Mucosa of descending colon (tissue), 3 donors: ENCODE results near the gene HUNK. TPM values are rescaled to one million over a fixed set of nuclear protein-coding genes. Genes with fewer than 3 reads are reported as not detected.

Experiments used
- ATAC-seq: fragments of 200-7000 bp; cut with Tn5 transposase; one replicate; pipeline ENCODE4 v1.9.1; 2020; ENCODE audit warnings: mild to moderate bottlenecking, moderate library complexity
- DNase-seq, 3 donors: peaks; one replicate each; pipeline ENCODE4 v3.0.0-alpha.2; 2020
- H3K36me3 ChIP-seq: fragments of 200-600 bp; one replicate; pipeline ENCODE4 v1.8.0; 2021; ENCODE audit warnings: low read depth, mild to moderate bottlenecking
- H3K4me1 ChIP-seq: fragments of 200-600 bp; one replicate; pipeline ENCODE4 v1.8.0; 2021; ENCODE audit warnings: low read depth, mild to moderate bottlenecking
- H3K4me3 ChIP-seq: fragments of 200-600 bp; one replicate; pipeline ENCODE4 v1.8.0; 2021; ENCODE audit warnings: mild to moderate bottlenecking
- H3K9me3 ChIP-seq: fragments of 200-600 bp; one replicate; pipeline ENCODE4 v1.8.0; 2021; ENCODE audit warnings: mild to moderate bottlenecking
- intact Hi-C, 2 donors: fragments of 100-400 bp; cut with DNase I in 1 of 2; cut with micrococcal nuclease in 1 of 2; formaldehyde crosslinking; loops; one replicate each; pipeline versions ENCODE4 v1.11.0 to v1.11.1; 2022; cut with DNase I, micrococcal nuclease
- total RNA-seq, 3 donors: library from RNA; stranded (reverse); fragmentation: NEBNext Ultra II Directional in 2 of 3; extraction: Animal tissue kit (Norgen Biotek cat#: 25700) in 2 of 3; gene quantifications; one replicate each; pipeline versions ENCODE4 v1.2.1 to v1.2.4, GENCODE V29; 2021 to 2023
- TF ChIP-seq, protein P1 (sequence below): fragments of 200-600 bp; IDR thresholded peaks from one replicate; pipeline ENCODE4 v1.8.0; 2022; ENCODE audit warnings: antibody characterized with exemption, mild to moderate bottlenecking
- donor health status: DM: no; HTN: no; CAD: no; lungs with moderate emphysema.
- donor health status: DM: no; HTN: no; CAD: no.
- donor health status: DM: no; HTN: yes; CAD: no.

Gene HUNK
- total RNA-seq, 3 donors from 2014 or later, result 3.8 to 12.3 (median 11.0) TPM

DNA sequence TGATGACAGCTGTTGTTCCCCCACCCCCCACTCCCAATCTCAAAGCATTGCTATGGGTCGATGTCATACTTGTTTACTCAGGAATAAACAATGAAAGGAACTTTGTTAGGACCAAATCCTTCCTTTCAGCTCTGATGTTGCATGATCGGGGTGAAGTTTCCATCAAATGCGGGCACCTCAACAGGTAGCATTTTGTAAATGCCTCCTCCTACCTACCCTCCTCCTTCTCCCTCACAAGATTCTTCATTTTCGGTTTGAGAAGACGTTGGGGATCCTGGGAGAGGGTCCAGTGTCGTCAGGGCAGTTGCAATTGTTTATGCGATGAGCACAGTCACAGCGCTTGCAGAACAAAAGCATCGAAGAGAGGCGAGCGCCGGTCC is 758 bp upstream of the HUNK start:
- Histone ChIP-seq H3K9me3 (no peaks in the 10 kb centered on the region), H3K4me3 (no peak overlapping the region), H3K36me3 (no peaks in the 10 kb centered on the region), H3K4me1 (peaks cover 4% of the 10 kb centered on the region)
- ATAC-seq (no peak), DNase-seq (no peak)
- TF ChIP-seq, protein P1, sequence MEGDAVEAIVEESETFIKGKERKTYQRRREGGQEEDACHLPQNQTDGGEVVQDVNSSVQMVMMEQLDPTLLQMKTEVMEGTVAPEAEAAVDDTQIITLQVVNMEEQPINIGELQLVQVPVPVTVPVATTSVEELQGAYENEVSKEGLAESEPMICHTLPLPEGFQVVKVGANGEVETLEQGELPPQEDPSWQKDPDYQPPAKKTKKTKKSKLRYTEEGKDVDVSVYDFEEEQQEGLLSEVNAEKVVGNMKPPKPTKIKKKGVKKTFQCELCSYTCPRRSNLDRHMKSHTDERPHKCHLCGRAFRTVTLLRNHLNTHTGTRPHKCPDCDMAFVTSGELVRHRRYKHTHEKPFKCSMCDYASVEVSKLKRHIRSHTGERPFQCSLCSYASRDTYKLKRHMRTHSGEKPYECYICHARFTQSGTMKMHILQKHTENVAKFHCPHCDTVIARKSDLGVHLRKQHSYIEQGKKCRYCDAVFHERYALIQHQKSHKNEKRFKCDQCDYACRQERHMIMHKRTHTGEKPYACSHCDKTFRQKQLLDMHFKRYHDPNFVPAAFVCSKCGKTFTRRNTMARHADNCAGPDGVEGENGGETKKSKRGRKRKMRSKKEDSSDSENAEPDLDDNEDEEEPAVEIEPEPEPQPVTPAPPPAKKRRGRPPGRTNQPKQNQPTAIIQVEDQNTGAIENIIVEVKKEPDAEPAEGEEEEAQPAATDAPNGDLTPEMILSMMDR, result no peak
- intact Hi-C loops, result no loop called here

DNA sequence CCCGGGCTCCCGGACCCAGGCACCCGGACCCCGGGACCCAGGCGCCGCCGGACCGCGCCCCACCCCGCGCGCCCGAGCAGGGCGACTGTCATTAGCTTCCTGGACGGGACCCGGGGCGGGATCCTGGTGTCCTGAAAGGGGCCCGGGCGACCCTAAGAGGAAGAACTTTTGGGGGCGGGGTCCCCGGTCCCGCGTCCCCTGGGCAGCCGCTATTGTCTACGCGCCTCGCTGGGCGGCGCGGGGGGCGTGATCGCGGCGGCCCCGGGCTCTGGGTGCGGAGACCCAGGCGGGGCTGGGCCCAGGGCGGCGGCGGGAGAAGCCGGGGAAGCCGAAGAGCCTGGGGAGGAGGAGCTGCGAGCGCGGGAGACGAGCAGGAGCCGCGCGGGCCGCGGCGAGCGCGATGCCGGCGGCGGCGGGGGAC is 465 bp downstream of the HUNK start:
- peak; percentile 60 for ATAC-seq
- Histone ChIP-seq H3K4me1 (peaks cover 4% of the 10 kb centered on the region), H3K9me3 (no peaks in the 10 kb centered on the region), H3K4me3 (peak overlapping the region; percentile 34), H3K36me3 (no peaks in the 10 kb centered on the region)
- TF ChIP-seq, protein P1, result no peak
- peak; percentile 51 to 73 (median 62) for DNase-seq
- intact Hi-C loops, result no loop called here

DNA sequence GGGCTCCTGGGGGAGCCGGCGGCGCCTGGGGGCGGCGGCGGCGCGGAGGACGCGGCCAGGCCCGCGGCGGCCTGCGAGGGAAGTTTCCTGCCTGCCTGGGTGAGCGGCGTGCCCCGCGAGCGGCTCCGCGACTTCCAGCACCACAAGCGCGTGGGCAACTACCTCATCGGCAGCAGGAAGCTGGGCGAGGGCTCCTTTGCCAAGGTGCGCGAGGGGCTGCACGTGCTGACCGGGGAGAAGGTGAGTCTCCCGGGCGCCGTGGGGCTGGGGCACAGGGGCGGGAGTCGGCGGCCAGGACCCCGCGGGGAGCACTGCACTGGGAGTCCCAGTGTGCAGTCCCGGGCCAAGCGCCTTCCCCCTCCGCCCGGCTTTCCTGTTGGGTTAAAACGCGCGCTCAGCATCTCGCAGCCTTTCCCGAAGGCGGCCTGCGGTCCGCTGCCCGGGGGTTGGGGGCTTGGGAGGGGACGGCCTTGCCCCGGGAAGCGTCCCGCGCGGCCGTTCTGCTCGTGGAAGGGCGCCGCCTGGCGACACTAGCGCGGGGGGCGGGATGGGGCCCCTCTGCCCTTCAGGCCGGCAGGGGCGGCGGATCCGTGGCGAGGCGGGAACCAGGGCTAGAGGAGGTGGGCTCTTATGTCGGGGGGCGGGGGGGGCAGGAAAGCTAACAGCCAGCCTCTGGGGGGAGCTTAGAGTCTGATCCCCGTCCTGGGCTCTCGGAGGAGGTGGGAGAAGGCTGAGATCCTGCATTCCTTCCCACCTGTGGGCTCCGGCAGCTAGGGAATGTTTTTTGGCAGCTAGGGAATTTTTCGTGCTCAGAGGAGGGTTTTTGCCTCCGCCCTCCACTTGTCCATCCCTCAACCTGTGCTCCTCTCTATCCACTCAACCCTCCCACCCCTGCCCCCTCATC is 1.1 kb downstream of the HUNK start:
- Histone ChIP-seq H3K4me3 (peak overlapping the region; percentile 34), H3K36me3 (no peaks in the 10 kb centered on the region), H3K9me3 (no peaks in the 10 kb centered on the region), H3K4me1 (peaks cover 4% of the 10 kb centered on the region)
- TF ChIP-seq, protein P1, result peak; percentile 62
- ATAC-seq (peak; percentile 68), DNase-seq (peak; percentile 63 to 85 (median 80))
- intact Hi-C loops, result no loop called here

DNA sequence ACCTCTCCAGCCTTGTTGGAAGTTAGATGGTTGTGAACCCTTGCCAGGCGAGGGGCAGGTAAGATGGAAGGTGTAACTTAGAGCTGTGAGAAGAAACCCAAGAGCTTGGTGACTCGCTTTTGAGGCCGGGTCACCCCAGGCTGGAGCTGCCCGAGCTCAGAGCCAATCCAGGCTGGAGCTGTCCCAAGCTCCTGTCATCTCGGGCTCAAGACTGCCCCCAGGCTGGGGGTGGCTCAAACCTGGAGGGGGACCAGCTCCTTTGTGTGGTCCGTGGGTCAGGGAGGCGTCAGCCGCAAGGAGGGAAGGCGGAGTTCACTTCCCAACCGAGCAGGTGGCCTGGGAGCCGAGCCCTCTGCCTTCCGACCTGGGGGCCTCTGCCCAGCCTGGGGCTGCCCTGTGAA is 2.0 kb downstream of the HUNK start:
- H3K9me3 ChIP-seq, result no peaks in the 10 kb centered on the region
- no peaks in the 10 kb centered on the region for H3K36me3 ChIP-seq
- DNase-seq, result peak in 2 of 3 donors; percentile 52 to 61
- intact Hi-C loops, result no loop called here
- peaks cover 4% of the 10 kb centered on the region for H3K4me1 ChIP-seq
- no peak overlapping the region for H3K4me3 ChIP-seq
- TF ChIP-seq, protein P1, result no peak
- ATAC-seq, result peak; percentile 26

DNA sequence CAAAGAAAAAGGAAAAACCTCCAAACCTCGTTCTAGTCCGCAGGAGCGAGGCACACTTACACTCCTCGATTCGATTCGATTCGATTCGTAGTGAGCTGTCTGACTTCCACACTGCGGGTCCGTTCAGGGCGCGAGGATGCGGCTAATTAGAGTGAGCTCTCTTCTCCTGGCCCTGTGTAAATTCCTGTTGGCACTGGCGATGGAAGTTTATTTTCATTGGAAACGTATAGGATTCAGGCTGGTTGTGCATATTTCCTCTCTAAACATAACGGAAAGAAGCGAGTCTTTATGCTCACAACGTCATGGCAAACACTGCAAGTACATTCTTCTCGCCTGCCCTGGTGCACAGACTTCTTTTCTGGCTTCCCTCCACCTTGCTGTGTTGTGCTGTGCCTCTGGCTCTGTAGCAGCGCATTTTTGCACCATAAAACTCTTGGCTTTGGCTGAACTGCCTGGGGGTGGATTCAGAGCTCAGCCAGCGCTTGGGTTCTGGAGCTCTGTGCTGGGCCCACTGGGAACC is 2.7 kb downstream of the HUNK start:
- H3K4me1 ChIP-seq, result peaks cover 4% of the 10 kb centered on the region
- intact Hi-C loops, result no loop called here
- TF ChIP-seq, protein P1, result no peak
- DNase-seq (no peak), ATAC-seq (no peak)
- H3K4me3 ChIP-seq, result no peak overlapping the region
- no peaks in the 10 kb centered on the region for H3K36me3 ChIP-seq
- no peaks in the 10 kb centered on the region for H3K9me3 ChIP-seq
